Amniotic stem cell (primary cell): ENCODE data around the gene ZNF692.
"Not testable (repeated sequence)": the region's sequence is repeated elsewhere in the genome, so short reads cannot be mapped to it uniquely, and the experiment has no call there.

ENCODE experiments used
- DNase-seq: peaks from one replicate; lab custom pipeline; 2025; lab: John Stamatoyannopoulos, UW

Gene ZNF692

GRCh38 chr1:248807067-248807737 lies 51.7 kb downstream of the ZNF692 start:
- DNase-seq = no peak

GRCh38 chr1:248805876-248806275 lies 53.0 kb downstream of the ZNF692 start:
- DNase-seq = no peak

GRCh38 chr1:248804771-248805681 lies 53.9 kb downstream of the ZNF692 start:
- no peak for DNase-seq

- not testable (repeated sequence) for DNase-seq
Measured at GRCh38 chr1:248803501-248803900, 55.4 kb downstream of the ZNF692 start.

GRCh38 chr1:248802454-248802853 lies 56.4 kb downstream of the ZNF692 start:
- no peak for DNase-seq

- no peak for DNase-seq
Measured at GRCh38 chr1:248800459-248800858, 58.4 kb downstream of the ZNF692 start.
